ENCODE results near the gene RNF186. TPM values are rescaled to one million over a fixed set of nuclear protein-coding genes. Genes with fewer than 3 reads are reported as not detected.

Gene RNF186
- total and polyA plus RNA-seq, 2 of the 13 experiments (the other 11 are each of a cell fraction or from before 2014, with no cell fraction given): 0.07 to 0.20 TPM

DNA sequence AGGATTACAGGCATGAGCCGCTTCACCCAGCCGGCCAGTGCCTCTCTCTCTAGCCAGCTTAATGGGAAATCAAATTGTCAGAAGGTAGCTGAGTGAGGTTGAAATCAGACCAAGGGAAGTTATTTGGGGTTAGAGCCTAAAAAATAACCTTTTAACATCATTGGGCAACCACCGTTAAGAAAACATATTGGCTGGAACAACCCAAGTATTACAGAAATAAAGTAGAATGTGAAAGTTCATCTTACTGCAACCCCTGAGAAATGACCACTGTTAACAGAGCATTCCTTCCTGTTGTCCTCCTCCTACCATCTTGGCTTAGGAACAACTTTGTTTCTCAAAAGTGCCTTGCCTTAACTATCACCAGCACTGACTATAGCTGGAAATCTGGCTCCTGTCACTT, 3.2 kb upstream of the RNF186 start:
- H4K20me1 ChIP-seq (ENCODE audit: insufficient read depth, low read length): no peaks in the 10 kb centered on the region
- no peak for TF ChIP-seq HES4 (CRISPR knock-in tag; IDR thresholded peaks at IDR 0.05; ENCODE audit: borderline replicate concordance)
- no peak for TF ChIP-seq MLLT10 (CRISPR knock-in tag; IDR thresholded peaks at IDR 0.05)
- no peak for TF ChIP-seq SOX5 (CRISPR knock-in tag; IDR thresholded peaks at IDR 0.05; ENCODE audit: borderline replicate concordance)
- no peak for TF ChIP-seq RFX5 (IDR thresholded peaks at IDR 0.05; ENCODE audit: low read depth, low read length)
- no peak for TF ChIP-seq GATAD2A (CRISPR knock-in tag; IDR thresholded peaks at IDR 0.05)
- no peak for TF ChIP-seq KLF6 (CRISPR knock-in tag; IDR thresholded peaks at IDR 0.05)
- no peak for TF ChIP-seq ZNF768 (CRISPR knock-in tag; IDR thresholded peaks at IDR 0.05)
- TF ChIP-seq, protein P1, sequence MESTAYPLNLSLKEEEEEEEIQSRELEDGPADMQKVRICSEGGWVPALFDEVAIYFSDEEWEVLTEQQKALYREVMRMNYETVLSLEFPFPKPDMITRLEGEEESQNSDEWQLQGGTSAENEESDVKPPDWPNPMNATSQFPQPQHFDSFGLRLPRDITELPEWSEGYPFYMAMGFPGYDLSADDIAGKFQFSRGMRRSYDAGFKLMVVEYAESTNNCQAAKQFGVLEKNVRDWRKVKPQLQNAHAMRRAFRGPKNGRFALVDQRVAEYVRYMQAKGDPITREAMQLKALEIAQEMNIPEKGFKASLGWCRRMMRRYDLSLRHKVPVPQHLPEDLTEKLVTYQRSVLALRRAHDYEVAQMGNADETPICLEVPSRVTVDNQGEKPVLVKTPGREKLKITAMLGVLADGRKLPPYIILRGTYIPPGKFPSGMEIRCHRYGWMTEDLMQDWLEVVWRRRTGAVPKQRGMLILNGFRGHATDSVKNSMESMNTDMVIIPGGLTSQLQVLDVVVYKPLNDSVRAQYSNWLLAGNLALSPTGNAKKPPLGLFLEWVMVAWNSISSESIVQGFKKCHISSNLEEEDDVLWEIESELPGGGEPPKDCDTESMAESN (CRISPR knock-in tag; conservative IDR thresholded peaks at IDR 0.05): no peak
- TF ChIP-seq ZBTB7A (CRISPR knock-in tag; IDR thresholded peaks at IDR 0.05): no peak
- TF ChIP-seq, protein P2, sequence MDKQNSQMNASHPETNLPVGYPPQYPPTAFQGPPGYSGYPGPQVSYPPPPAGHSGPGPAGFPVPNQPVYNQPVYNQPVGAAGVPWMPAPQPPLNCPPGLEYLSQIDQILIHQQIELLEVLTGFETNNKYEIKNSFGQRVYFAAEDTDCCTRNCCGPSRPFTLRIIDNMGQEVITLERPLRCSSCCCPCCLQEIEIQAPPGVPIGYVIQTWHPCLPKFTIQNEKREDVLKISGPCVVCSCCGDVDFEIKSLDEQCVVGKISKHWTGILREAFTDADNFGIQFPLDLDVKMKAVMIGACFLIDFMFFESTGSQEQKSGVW (CRISPR knock-in tag; IDR thresholded peaks at IDR 0.05; ENCODE audit: borderline replicate concordance): no peak
- no peak for TF ChIP-seq KAT7 (CRISPR knock-in tag; IDR thresholded peaks at IDR 0.05; ENCODE audit: borderline replicate concordance)
- no peak for TF ChIP-seq DPF2 (CRISPR knock-in tag; IDR thresholded peaks at IDR 0.05; ENCODE audit: borderline replicate concordance, low read depth)
- no peak for TF ChIP-seq ZNF317 (CRISPR knock-in tag; IDR thresholded peaks at IDR 0.05)
- H3K4me2 ChIP-seq (ENCODE audit: low read depth, low read length): no peak overlapping the region
- H3K4me3 ChIP-seq (replicated peaks in 1 of 3; ENCODE audit: insufficient read depth in 1 of 3, low read depth in 2 of 3, low read length in 3 of 3): no peak overlapping the region
- no peaks in the 10 kb centered on the region for H3K36me3 ChIP-seq (replicated peaks in 1 of 2; ENCODE audit: control insufficient read depth in 1 of 2, insufficient read depth in 2 of 2, low read length in 2 of 2)
- no peak overlapping the region for H3K9ac ChIP-seq (ENCODE audit: insufficient read depth, low read depth, low read length)
- H3K27me3 ChIP-seq (ENCODE audit: control insufficient read depth in 1 of 2, insufficient read depth in 2 of 2, low read length in 2 of 2): peaks cover 0 to 3% of the 10 kb centered on the region in 2 experiments; a peak in 1 of 5 replicates
- BruUV-seq (replicated peaks): no TSS peak
- CTCF ChIA-PET (ENCODE audit: low intra/inter-chr PET ratio, low total read pairs): no interaction called here
- in situ Hi-C loops (cut with HindIII; ENCODE audit: extremely low pct_ligation_motif_present, low pct_unique_long_range_greater_than_20kb): no loop called here
- POLR2A ChIA-PET: no interaction called here
- intact Hi-C loops (cut with micrococcal nuclease; ENCODE audit: unreplicated experiment): loop anchor here (10.0 kb wide), 1 partner anchor 66 kb away; the partner anchor contains the start of gene OTUD3
- no peaks in the 10 kb centered on the region for H3K79me2 ChIP-seq (ENCODE audit: insufficient read depth, low read length)
- 60% methylated on average over 3 of the region's 3 CpGs for WGBS (ENCODE audit: low lambda C conversion rate)
- H3K9me3 ChIP-seq (ENCODE audit: low read length): no peaks in the 10 kb centered on the region
- H3K27ac ChIP-seq (ENCODE audit: extremely low read length, insufficient read depth, low read length): no peak overlapping the region
- FAIRE-seq (no peak), ATAC-seq (no peak), DNase-seq (ENCODE audit: low spot score) (no peak)
- peaks cover 56% of the 10 kb centered on the region for H3K4me1 ChIP-seq (ENCODE audit: insufficient read depth, low read length)
- no peak overlapping the region for H2AFZ ChIP-seq (ENCODE audit: low read length)

Data from HepG2 (cell line).